HK-2 (cell line): ENCODE results near the gene OSBPL5.
"Not testable (repeated sequence)": the region's sequence is repeated elsewhere in the genome, so short reads cannot be mapped to it uniquely, and the experiment has no call there.

Source experiments
- DNase-seq: peaks from one replicate; pipeline ENCODE4 v3.0.0-alpha.2; 2018; ENCODE audit not compliant: unreplicated experiment

The OSBPL5 gene

GRCh38 chr11:3180869-3181268 is 15.8 kb upstream of the OSBPL5 start:
- DNase-seq, result no peak

GRCh38 chr11:3178349-3178748 is 13.2 kb upstream of the OSBPL5 start:
- DNase-seq, result no peak

- DNase-seq, result no peak
Observed at GRCh38 chr11:3177931-3178330, 12.8 kb upstream of the OSBPL5 start.

GRCh38 chr11:3176487-3176886 is 11.4 kb upstream of the OSBPL5 start:
- no peak for DNase-seq

- no peak for DNase-seq
Observed at GRCh38 chr11:3175194-3175593, 10.1 kb upstream of the OSBPL5 start.

- DNase-seq, result no peak
Observed at GRCh38 chr11:3174387-3174786, 9.3 kb upstream of the OSBPL5 start.

GRCh38 chr11:3173795-3174194 is 8.7 kb upstream of the OSBPL5 start:
- no peak for DNase-seq

GRCh38 chr11:3171931-3172560 is 6.9 kb upstream of the OSBPL5 start:
- DNase-seq, result no peak

- DNase-seq, result no peak
Observed at GRCh38 chr11:3170756-3171650, 5.9 kb upstream of the OSBPL5 start.

- DNase-seq, result no peak
Observed at GRCh38 chr11:3170044-3170755, 5.1 kb upstream of the OSBPL5 start.

- peak; percentile 44 for DNase-seq
Observed at GRCh38 chr11:3169255-3170043, 4.3 kb upstream of the OSBPL5 start.

GRCh38 chr11:3168742-3169254 is 3.7 kb upstream of the OSBPL5 start:
- not testable (repeated sequence) for DNase-seq

GRCh38 chr11:3167143-3168119 is 2.3 kb upstream of the OSBPL5 start:
- no peak for DNase-seq

GRCh38 chr11:3166268-3167142 is 1.4 kb upstream of the OSBPL5 start:
- no peak for DNase-seq

- DNase-seq, result no peak
Observed at GRCh38 chr11:3165916-3166267, 782 bp upstream of the OSBPL5 start.

- no peak for DNase-seq
Observed at GRCh38 chr11:3164552-3165151, 458 bp downstream of the OSBPL5 start.

GRCh38 chr11:3164138-3164551 is 965 bp downstream of the OSBPL5 start:
- DNase-seq, result no peak

GRCh38 chr11:3163241-3163981 is 1.7 kb downstream of the OSBPL5 start:
- DNase-seq, result no peak
